Karpas-422 (cell line): ENCODE results near the gene ZFP62. TPM values are rescaled to one million over a fixed set of nuclear protein-coding genes. Genes with fewer than 3 reads are reported as not detected.

Experiments
- DNase-seq: peaks from one replicate; pipeline ENCODE4 v3.0.0-alpha.2; 2015
- H2AFZ ChIP-seq: fragments of 200-600 bp; sonication (generic); 2 replicates; pipeline ENCODE4 v1.6.1; 2014; ENCODE audit warnings: antibody characterized with exemption, low read length, mixed read lengths
- H3K27ac ChIP-seq: fragments of 200-600 bp; sonication (generic); 2 replicates; pipeline ENCODE4 v1.5.1; 2014; ENCODE audit warnings: mild to moderate bottlenecking, low read length, moderate library complexity
- H3K27me3 ChIP-seq: fragments of 200-600 bp; sonication (generic); 2 replicates; pipeline ENCODE4 v1.6.1; 2014; ENCODE audit warnings: low read length, mixed read lengths
- H3K36me3 ChIP-seq: fragments of 200-600 bp; sonication (generic); 2 replicates; pipeline ENCODE4 v1.6.1; 2014; ENCODE audit warnings: low read length, mixed read lengths; ENCODE audit not compliant: insufficient read depth
- H3K4me1 ChIP-seq: fragments of 200-600 bp; sonication (generic); 2 replicates; pipeline ENCODE4 v1.6.1; 2014; ENCODE audit warnings: mild to moderate bottlenecking, low read length, mixed read lengths
- H3K4me2 ChIP-seq: fragments of 200-600 bp; sonication (generic); 2 replicates; pipeline ENCODE4 v1.6.1; 2014; ENCODE audit warnings: low read length, low read depth, mild to moderate bottlenecking; ENCODE audit not compliant: poor library complexity, severe bottlenecking
- H3K4me3 ChIP-seq: fragments of 200-600 bp; sonication (generic); 2 replicates; pipeline ENCODE4 v1.5.1; 2014; ENCODE audit warnings: mild to moderate bottlenecking, antibody characterized with exemption, low read length, mixed read lengths
- H3K79me2 ChIP-seq: fragments of 200-600 bp; sonication (generic); 2 replicates; pipeline ENCODE4 v1.6.1; 2014; ENCODE audit warnings: mild to moderate bottlenecking, low read length, mixed read lengths
- H3K9ac ChIP-seq: fragments of 200-600 bp; sonication (generic); 2 replicates; pipeline ENCODE4 v1.6.0; 2014; ENCODE audit warnings: low read length
- H3K9me2 ChIP-seq: fragments of 200-600 bp; sonication (generic), shearing (Covaris generic); replicated peaks from 2 replicates; pipeline ENCODE4 v1.6.0; 2014; ENCODE audit warnings: mild to moderate bottlenecking, low read length, moderate library complexity; ENCODE audit not compliant: insufficient read depth
- H3K9me3 ChIP-seq: fragments of 300-700, 200-600 bp; sonication (generic); 2 replicates; pipeline ENCODE4 v1.6.1; 2014; ENCODE audit warnings: low read length, mixed read lengths
- H4K20me1 ChIP-seq: fragments of 200-600 bp; sonication (generic); 2 replicates; pipeline ENCODE4 v1.6.1; 2014; ENCODE audit warnings: mild to moderate bottlenecking, antibody characterized with exemption, low read length, low read depth; ENCODE audit not compliant: insufficient read depth
- total RNA-seq: library from RNA; depleted of rRNA; stranded (reverse); fragments of >200 nt; shearing (Covaris generic); gene quantifications from 2 replicates; pipeline ENCODE4 v1.2.3, GENCODE V29; 2014; ENCODE audit warnings: low replicate concordance; rRNA removed

ZFP62 gene
- 52.5 and 53.2 TPM in 2 replicates for total RNA-seq

- Histone ChIP-seq H3K27ac (peak within 1 kb of the TSS; percentile 78), H2AFZ (peak within 1 kb of the TSS; percentile 81), H3K27me3 (no peaks in the 10 kb centered on the region), H3K79me2 (peaks cover 28% of the 10 kb centered on the region), H3K9me3 (0 out of 2 replicates have a peak, but pooled peaks cover 3% of the 10 kb centered on the region), H3K36me3 (peaks cover 33% of the 10 kb centered on the region), H3K4me3 (peak within 1 kb of the TSS; percentile 85), H3K9me2 (no peaks in the 10 kb centered on the region), H3K4me2 (peak within 1 kb of the TSS; percentile 86), H3K4me1 (peaks cover 17% of the 10 kb centered on the region), H3K9ac (peak within 1 kb of the TSS; percentile 92), H4K20me1 (no peaks in the 10 kb centered on the region)
- peak; percentile 97 for DNase-seq
These were observed at the start of gene ZFP62 for GRCh38 chr5:180860887-180861822. TSS of gene ZFP62 (minus strand) at chr5:180861276. CDS start at chr5:180861219, 57 bp downstream.

- no peak overlapping the region for H3K4me3 ChIP-seq
- no peak for DNase-seq
- H3K4me2 ChIP-seq: no peak overlapping the region
These were observed 49.7 kb upstream of the ZFP62 start for GRCh38 chr5:180910735-180911134.

GRCh38 chr5:180910182-180910581 lies 49.1 kb upstream of the ZFP62 start:
- Histone ChIP-seq H3K4me1 (no peaks in the 10 kb centered on the region), H3K79me2 (no peaks in the 10 kb centered on the region), H3K4me2 (no peak overlapping the region), H3K4me3 (no peak overlapping the region), H3K36me3 (no peaks in the 10 kb centered on the region), H3K9me3 (no peaks in the 10 kb centered on the region), H2AFZ (no peak overlapping the region), H3K9ac (no peak overlapping the region), H4K20me1 (no peaks in the 10 kb centered on the region), H3K9me2 (no peaks in the 10 kb centered on the region), H3K27me3 (no peaks in the 10 kb centered on the region), H3K27ac (no peak overlapping the region)
- no peak for DNase-seq

More at GRCh38 chr5:180910735-180911134, 49.7 kb upstream of the ZFP62 start:
- no peaks in the 10 kb centered on the region for H3K27me3 ChIP-seq
- H2AFZ ChIP-seq: no peak overlapping the region
- H3K9me2 ChIP-seq: no peaks in the 10 kb centered on the region
- no peaks in the 10 kb centered on the region for H3K36me3 ChIP-seq
- no peak overlapping the region for H3K9ac ChIP-seq
- H3K9me3 ChIP-seq: no peaks in the 10 kb centered on the region
- H3K27ac ChIP-seq: no peak overlapping the region
- no peaks in the 10 kb centered on the region for H4K20me1 ChIP-seq
- H3K79me2 ChIP-seq: no peaks in the 10 kb centered on the region
- H3K4me1 ChIP-seq: no peaks in the 10 kb centered on the region

GRCh38 chr5:180909782-180910181 lies 48.7 kb upstream of the ZFP62 start:
- Histone ChIP-seq H3K79me2 (no peaks in the 10 kb centered on the region), H4K20me1 (no peaks in the 10 kb centered on the region), H3K4me2 (no peak overlapping the region), H3K9me2 (no peaks in the 10 kb centered on the region), H3K36me3 (no peaks in the 10 kb centered on the region), H3K9me3 (no peaks in the 10 kb centered on the region), H2AFZ (no peak overlapping the region), H3K27ac (no peak overlapping the region), H3K27me3 (no peaks in the 10 kb centered on the region), H3K4me1 (no peaks in the 10 kb centered on the region), H3K4me3 (no peak overlapping the region), H3K9ac (no peak overlapping the region)
- no peak for DNase-seq

- no peaks in the 10 kb centered on the region for H4K20me1 ChIP-seq
- no peak overlapping the region for H3K27ac ChIP-seq
- no peak overlapping the region for H2AFZ ChIP-seq
- H3K27me3 ChIP-seq: no peaks in the 10 kb centered on the region
- H3K4me2 ChIP-seq: no peak overlapping the region
- H3K4me1 ChIP-seq: no peaks in the 10 kb centered on the region
- H3K9me3 ChIP-seq: no peaks in the 10 kb centered on the region
- no peaks in the 10 kb centered on the region for H3K36me3 ChIP-seq
- no peaks in the 10 kb centered on the region for H3K9me2 ChIP-seq
- H3K9ac ChIP-seq: no peak overlapping the region
- H3K4me3 ChIP-seq: no peak overlapping the region
- DNase-seq: no peak
- no peaks in the 10 kb centered on the region for H3K79me2 ChIP-seq
These were observed 48.1 kb upstream of the ZFP62 start for GRCh38 chr5:180908998-180909731.

- no peaks in the 10 kb centered on the region for H3K79me2 ChIP-seq
- H2AFZ ChIP-seq: no peak overlapping the region
- no peaks in the 10 kb centered on the region for H3K9me3 ChIP-seq
- H3K27ac ChIP-seq: no peak overlapping the region
- H3K9me2 ChIP-seq: no peaks in the 10 kb centered on the region
- no peak for DNase-seq
- H4K20me1 ChIP-seq: no peaks in the 10 kb centered on the region
- no peak overlapping the region for H3K4me3 ChIP-seq
- no peaks in the 10 kb centered on the region for H3K4me1 ChIP-seq
- H3K4me2 ChIP-seq: no peak overlapping the region
- no peaks in the 10 kb centered on the region for H3K36me3 ChIP-seq
- no peak overlapping the region for H3K9ac ChIP-seq
- H3K27me3 ChIP-seq: no peaks in the 10 kb centered on the region
These were observed 47.3 kb upstream of the ZFP62 start for GRCh38 chr5:180908400-180908799.

GRCh38 chr5:180901319-180902009 lies 40.4 kb upstream of the ZFP62 start:
- no peaks in the 10 kb centered on the region for H3K9me2 ChIP-seq
- no peaks in the 10 kb centered on the region for H3K9me3 ChIP-seq
- H3K79me2 ChIP-seq: no peaks in the 10 kb centered on the region
- no peak overlapping the region for H3K9ac ChIP-seq
- DNase-seq: no peak
- no peak overlapping the region for H3K4me2 ChIP-seq
- H3K4me3 ChIP-seq: no peak overlapping the region
- H3K4me1 ChIP-seq: no peaks in the 10 kb centered on the region
- H3K27me3 ChIP-seq: no peaks in the 10 kb centered on the region
- no peaks in the 10 kb centered on the region for H3K36me3 ChIP-seq
- H4K20me1 ChIP-seq: no peaks in the 10 kb centered on the region
- H2AFZ ChIP-seq: no peak overlapping the region
- H3K27ac ChIP-seq: no peak overlapping the region

- no peaks in the 10 kb centered on the region for H3K79me2 ChIP-seq
- no peak overlapping the region for H3K9ac ChIP-seq
- H3K4me3 ChIP-seq: no peak overlapping the region
- no peak overlapping the region for H2AFZ ChIP-seq
- no peak overlapping the region for H3K27ac ChIP-seq
- H3K4me2 ChIP-seq: no peak overlapping the region
- H3K27me3 ChIP-seq: no peaks in the 10 kb centered on the region
- no peaks in the 10 kb centered on the region for H4K20me1 ChIP-seq
- H3K9me2 ChIP-seq: no peaks in the 10 kb centered on the region
- no peaks in the 10 kb centered on the region for H3K4me1 ChIP-seq
- no peaks in the 10 kb centered on the region for H3K36me3 ChIP-seq
- H3K9me3 ChIP-seq: no peaks in the 10 kb centered on the region
- DNase-seq: no peak
These were observed 39.1 kb upstream of the ZFP62 start for GRCh38 chr5:180900178-180900577.
